Right cardiac atrium (tissue), 5 donors: ENCODE data around the gene ITPKC. TPM values are rescaled to one million over a fixed set of nuclear protein-coding genes. Genes with fewer than 3 reads are reported as not detected.
A peak's percentile ranks its signal among the peaks of the same experiment; 100 is the strongest.

Source experiments
- ATAC-seq, 2 donors: fragments of 200-7000 bp; cut with Tn5 transposase; one replicate each; pipeline versions ENCODE4 v1.8.0 to v1.9.1; 2020; ENCODE audit warnings: moderate library complexity in 2 of 2, mild to moderate bottlenecking in 1 of 2
- DNase-seq, 3 donors: peaks; one replicate each; pipeline ENCODE4 v3.0.0-alpha.2; 2020
- H3K27ac ChIP-seq: one replicate; pipeline ENCODE4 v1.5.1; 2013; ENCODE audit warnings: mild to moderate bottlenecking, low read length, control low read depth, moderate library complexity
- H3K27me3 ChIP-seq: one replicate; pipeline ENCODE4 v1.6.1; 2013; ENCODE audit not compliant: control insufficient read depth, insufficient read depth
- H3K4me1 ChIP-seq: one replicate; pipeline ENCODE4 v1.6.1; 2013; ENCODE audit warnings: low read length; ENCODE audit not compliant: control insufficient read depth, insufficient read depth
- H3K4me3 ChIP-seq: one replicate; pipeline ENCODE4 v1.5.1; 2013; ENCODE audit warnings: low read length, control low read depth
- H3K9me3 ChIP-seq: one replicate; pipeline ENCODE4 v1.6.1; 2013; ENCODE audit warnings: low read length; ENCODE audit not compliant: control insufficient read depth
- WGBS: extraction: QIAGEN DNeasy Blood & Tissue Kit; methylation state at CpG from one replicate; pipeline ENCODE4 v1.1.7; 2013; 5-methylcytosine and 5-hydroxymethylcytosine counted together
- intact Hi-C, 4 donors: fragments of 100-400 bp; cut with DNase I; formaldehyde crosslinking; loops; one replicate each; pipeline versions ENCODE4 v1.11.0 to v1.14.0; 2022 to 2023
- long read RNA-seq, 4 donors: library from polyadenylated mRNA; unstranded; transcript quantifications; one replicate each; pipeline ENCODE4 v2.0.0, GENCODE V29; 2020 to 2021
- polyA plus RNA-seq: library from polyadenylated mRNA; stranded (reverse); fragments of 200-250 nt; gene quantifications from one replicate; pipeline ENCODE4 v1.2.3, GENCODE V29; 2013
- total RNA-seq, 4 donors: library from RNA; stranded (reverse); fragmentation: NEBNext Ultra II Directional; extraction: Animal tissue kit (Norgen Biotek cat#: 25700); gene quantifications; one replicate each; pipeline ENCODE4 v1.2.1, GENCODE V29; 2021
- donor health status: healthy with polysubstance abuse.
- donor health status: DM: no; HTN: yes; CAD: no.
- donor health status: DM: no; HTN: no; CAD: no.
- donor health status: DM: no; HTN: yes; CAD: no; lungs with severe emphysema.
- donor health status: DM: yes; HTN: yes; CAD: no.

ITPKC gene
- total RNA-seq, result 10 to 100 TPM in 2 of 4 donors, 1 to 10 TPM in 2; 7.6 to 15.8 (median 10.8) TPM
- 13.4 TPM for polyA plus RNA-seq
- long read RNA-seq, donor 1, transcript ITPKC-201 (7 exons, 3,385 nt), result major isoform, 35 of 43 reads
- long read RNA-seq, donor 1, partial matches to known transcripts, result 3 of 43 reads
- long read RNA-seq, donor 1, other reads (novel, unspliced or antisense), result 5 of 43 reads
- long read RNA-seq, donor 2, transcript ITPKC-201 (7 exons, 3,385 nt), result major isoform, 23 of 32 reads
- long read RNA-seq, donor 2, partial matches to known transcripts, result 2 of 32 reads
- long read RNA-seq, donor 2, other reads (novel, unspliced or antisense), result 7 of 32 reads
- long read RNA-seq, donor 3, transcript ITPKC-201 (7 exons, 3,385 nt), result major isoform, 37 of 45 reads
- long read RNA-seq, donor 3, partial matches to known transcripts, result 3 of 45 reads
- long read RNA-seq, donor 3, other reads (novel, unspliced or antisense), result 5 of 45 reads
- long read RNA-seq, donor 4, transcript ITPKC-201 (7 exons, 3,385 nt), result major isoform, 17 of 23 reads
- long read RNA-seq, donor 4, partial matches to known transcripts, result 1 of 23 reads
- long read RNA-seq, donor 4, other reads (novel, unspliced or antisense), result 5 of 23 reads

DNA sequence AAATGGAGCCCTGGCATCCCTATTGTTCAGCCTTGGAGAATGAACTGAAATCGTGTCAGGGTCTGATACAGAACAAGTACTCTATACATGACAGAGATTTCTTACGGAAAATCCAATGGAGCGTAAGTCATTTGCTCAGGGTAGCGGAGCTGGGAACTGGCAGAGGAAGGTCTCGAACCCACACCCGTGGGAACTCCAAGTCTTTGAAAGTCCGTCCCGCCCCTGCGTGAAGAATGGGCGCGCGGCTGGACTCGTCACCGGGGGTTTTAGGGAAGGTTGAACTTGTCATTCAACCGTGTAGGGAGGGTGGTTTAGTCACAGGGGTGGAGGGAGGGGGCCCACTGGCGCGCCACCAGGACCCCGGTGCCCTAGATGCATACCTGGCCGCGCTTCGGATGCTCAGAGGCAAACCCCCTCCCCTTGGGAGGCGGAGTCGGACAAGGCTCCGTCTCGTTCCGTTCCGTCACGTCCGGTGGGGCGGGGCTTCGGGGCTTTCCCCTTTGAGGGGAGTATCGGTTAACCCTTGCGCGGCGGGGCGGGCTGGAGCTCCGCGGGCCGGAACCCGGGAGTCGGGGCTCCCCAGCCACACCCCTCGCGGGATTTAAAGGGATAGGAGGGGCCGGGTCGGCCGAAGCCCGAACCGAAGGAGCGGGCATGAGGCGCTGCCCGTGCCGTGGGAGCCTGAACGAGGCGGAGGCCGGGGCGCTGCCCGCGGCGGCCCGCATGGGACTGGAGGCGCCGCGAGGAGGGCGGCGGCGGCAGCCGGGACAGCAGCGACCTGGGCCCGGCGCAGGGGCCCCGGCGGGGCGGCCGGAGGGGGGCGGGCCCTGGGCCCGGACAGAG lies at the start of gene ITPKC, which contains the start of gene COQ8B:
ITPKC (plus strand) TSS at position 631 of the 843 bp plus-strand sequence; CDS start at position 655, 24 bp downstream.
COQ8B (minus strand) TSS at position 405 of the 843 bp plus-strand sequence. CDS start 2,254 bp downstream, outside the sequence.
- Histone ChIP-seq H3K4me3 (peak within 1 kb of the TSS; percentile 89), H3K27ac (peak within 1 kb of the TSS; percentile 100), H3K9me3 (no peaks in the 10 kb centered on the region), H3K27me3 (no peaks in the 10 kb centered on the region), H3K4me1 (peaks cover 10% of the 10 kb centered on the region)
- WGBS, result under 1% methylated on average over 76 of the region's 76 CpGs
- ATAC-seq (peak; percentile 75 to 80), DNase-seq (peak; percentile 100)
- intact Hi-C loops, result loop anchor here in 1 of 4 donors (10.0 kb wide), 1 partner anchor 52 kb away; no protein-coding TSS in a partner anchor

DNA sequence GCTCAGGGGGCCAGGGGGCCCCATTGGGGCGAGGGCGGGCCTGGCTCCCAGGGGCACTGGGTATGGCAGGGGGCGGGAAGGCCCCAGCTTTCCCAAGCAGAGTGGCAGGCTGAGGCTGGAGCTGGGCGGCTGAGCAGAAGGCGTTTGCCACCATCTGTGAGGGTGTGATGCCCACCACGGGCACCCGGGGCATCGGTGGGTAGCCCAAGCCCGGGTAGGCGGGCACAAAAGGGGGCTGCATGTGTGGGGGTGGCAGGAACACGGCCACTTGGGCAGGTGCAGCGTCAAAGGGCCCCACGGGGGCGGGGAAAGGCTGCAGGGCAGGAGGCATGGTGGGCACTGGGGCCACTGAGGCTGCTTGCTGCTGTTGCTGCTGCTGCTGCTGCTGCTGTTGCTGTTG lies 49.3 kb upstream of the ITPKC start:
- 95% methylated on average over 14 of the region's 14 CpGs for WGBS
- intact Hi-C loops, result loop anchor here in 1 of 4 donors (10.0 kb wide), 1 partner anchor 47 kb away; the partner anchor contains the start of genes COQ8B and ITPKC
- peaks cover 3% of the 10 kb centered on the region for H3K4me1 ChIP-seq
- ATAC-seq (no peak), DNase-seq (peak in 1 of 3 donors; percentile 58)
- no peaks in the 10 kb centered on the region for H3K27me3 ChIP-seq
- no peak overlapping the region for H3K4me3 ChIP-seq
- no peak overlapping the region for H3K27ac ChIP-seq
- no peaks in the 10 kb centered on the region for H3K9me3 ChIP-seq

DNA sequence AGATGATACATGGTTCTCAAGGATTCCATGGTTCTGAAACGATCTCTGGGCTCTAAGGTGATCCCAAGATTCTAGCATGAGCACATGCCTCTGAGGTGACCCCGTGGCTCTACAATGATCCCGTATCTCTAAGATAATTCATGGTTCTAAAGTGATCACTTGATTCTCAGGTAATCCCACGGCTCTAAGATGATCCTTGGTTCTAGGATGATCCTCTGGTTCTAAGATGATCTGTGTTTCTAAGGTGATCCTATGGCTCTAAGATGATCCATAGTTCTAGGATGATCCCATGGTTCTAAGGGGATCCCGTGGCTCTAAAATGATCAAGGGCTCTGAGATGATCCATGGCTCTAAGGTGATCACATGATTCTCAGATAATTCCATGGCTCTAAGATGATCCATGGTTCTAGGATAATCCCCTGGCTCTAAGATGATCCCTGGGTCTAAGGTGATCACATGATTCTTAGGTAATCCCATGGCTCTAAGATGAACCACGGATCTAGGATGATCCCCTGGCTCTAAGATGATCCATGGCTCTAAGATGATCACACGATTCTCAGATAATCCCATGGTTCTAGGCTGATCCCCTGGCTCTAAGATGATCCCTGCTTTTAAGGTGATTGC lies 47.8 kb upstream of the ITPKC start:
- Histone ChIP-seq H3K27me3 (no peaks in the 10 kb centered on the region), H3K4me3 (no peak overlapping the region), H3K27ac (no peak overlapping the region), H3K4me1 (no peaks in the 10 kb centered on the region), H3K9me3 (no peaks in the 10 kb centered on the region)
- 96% methylated on average over 7 of the region's 7 CpGs for WGBS
- intact Hi-C loops, result loop anchor here in 1 of 4 donors (10.0 kb wide), 1 partner anchor 46 kb away; the partner anchor contains the start of genes COQ8B and ITPKC
- ATAC-seq (no peak), DNase-seq (no peak)

DNA sequence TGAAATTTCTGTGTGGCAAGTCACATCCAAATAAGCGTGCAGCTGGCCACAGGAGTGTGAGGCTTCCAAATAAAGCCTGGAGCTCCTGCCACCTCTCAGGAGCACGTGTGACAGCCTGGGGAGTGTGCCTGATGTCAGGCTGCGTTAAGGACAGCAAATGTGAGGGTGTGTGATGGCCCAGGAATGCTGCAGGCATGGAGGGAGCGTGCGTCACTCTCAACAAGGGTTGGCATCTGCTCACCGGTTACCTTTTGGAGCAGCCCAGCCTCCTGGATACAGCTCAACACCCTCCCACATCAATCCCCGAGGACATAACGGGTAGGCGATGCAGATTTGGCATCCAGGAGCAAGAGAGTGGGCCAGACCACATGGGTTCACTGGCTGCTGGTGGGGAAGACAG lies 45.5 kb upstream of the ITPKC start:
- no peak overlapping the region for H3K4me3 ChIP-seq
- H3K27ac ChIP-seq, result peak overlapping the region; percentile 2
- WGBS, result 55% methylated on average over 9 of the region's 9 CpGs
- H3K4me1 ChIP-seq, result no peaks in the 10 kb centered on the region
- ATAC-seq, result peak; percentile 45 to 84
- no peaks in the 10 kb centered on the region for H3K27me3 ChIP-seq
- H3K9me3 ChIP-seq, result no peaks in the 10 kb centered on the region
- intact Hi-C loops, result no loop called here
- DNase-seq, result peak in 2 of 3 donors; percentile 53 to 59

DNA sequence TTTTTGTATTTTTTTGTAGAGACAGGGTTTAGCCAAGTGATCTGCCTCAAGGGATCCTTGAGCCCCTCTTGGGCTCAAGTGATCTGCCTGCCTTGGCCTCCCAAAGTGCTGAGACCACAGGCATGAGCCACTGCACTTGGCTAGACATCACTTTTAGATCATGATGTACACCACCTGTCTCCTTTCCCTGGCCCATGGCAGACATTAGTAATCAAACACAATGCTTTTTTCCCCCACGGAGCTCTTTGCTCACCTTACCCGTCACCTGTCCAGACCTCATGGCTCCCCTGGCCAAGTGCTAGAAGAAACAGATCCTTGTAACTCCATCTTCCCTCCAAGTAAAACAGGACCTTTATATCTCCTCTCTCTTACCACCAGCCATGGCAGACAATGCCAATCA lies 44.9 kb upstream of the ITPKC start:
- Histone ChIP-seq H3K9me3 (no peaks in the 10 kb centered on the region), H3K4me3 (no peak overlapping the region), H3K27me3 (no peaks in the 10 kb centered on the region), H3K27ac (no peak overlapping the region), H3K4me1 (no peaks in the 10 kb centered on the region)
- ATAC-seq, result no peak
- DNase-seq, result no peak
- WGBS, result 94% methylated on average over 2 of the region's 2 CpGs
- intact Hi-C loops, result no loop called here

DNA sequence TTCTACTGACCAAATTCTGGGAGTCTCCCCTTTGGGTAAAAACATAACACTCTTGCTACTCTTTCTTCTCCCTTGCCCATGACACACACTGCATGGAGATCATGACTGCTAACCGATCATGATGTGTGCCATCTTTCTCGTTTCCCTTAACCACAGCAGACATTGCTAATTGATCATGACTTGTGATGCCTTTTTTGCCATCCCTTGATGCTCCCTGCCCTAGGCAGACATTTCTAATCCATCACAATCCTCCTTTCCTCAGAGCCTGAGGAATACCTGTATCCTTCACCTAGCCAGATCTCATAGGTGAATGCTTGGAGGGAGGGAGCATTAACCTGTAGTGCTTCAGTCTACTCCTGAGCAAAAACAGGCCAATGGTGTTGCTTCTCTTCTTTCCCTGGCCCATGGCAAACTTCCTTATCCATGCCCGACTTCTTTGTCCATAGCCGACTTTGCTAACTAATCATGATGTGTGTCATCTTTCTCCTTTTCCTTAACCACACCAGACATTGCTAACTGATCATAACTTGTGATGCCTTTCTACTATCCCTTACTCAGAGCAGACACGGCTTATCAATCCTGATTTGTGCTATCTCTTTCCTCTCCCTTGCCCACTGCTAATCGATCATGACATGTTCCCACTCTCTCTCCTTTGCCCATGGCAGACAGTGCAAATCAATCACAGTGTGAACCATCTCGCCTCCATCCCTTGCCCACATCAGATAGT lies 44.2 kb upstream of the ITPKC start:
- DNase-seq, result no peak
- Histone ChIP-seq H3K4me1 (no peaks in the 10 kb centered on the region), H3K9me3 (no peaks in the 10 kb centered on the region), H3K4me3 (no peak overlapping the region), H3K27me3 (no peaks in the 10 kb centered on the region), H3K27ac (no peak overlapping the region)
- ATAC-seq, result no peak
- intact Hi-C loops, result no loop called here
- 93% methylated on average over 7 of the region's 7 CpGs for WGBS

DNA sequence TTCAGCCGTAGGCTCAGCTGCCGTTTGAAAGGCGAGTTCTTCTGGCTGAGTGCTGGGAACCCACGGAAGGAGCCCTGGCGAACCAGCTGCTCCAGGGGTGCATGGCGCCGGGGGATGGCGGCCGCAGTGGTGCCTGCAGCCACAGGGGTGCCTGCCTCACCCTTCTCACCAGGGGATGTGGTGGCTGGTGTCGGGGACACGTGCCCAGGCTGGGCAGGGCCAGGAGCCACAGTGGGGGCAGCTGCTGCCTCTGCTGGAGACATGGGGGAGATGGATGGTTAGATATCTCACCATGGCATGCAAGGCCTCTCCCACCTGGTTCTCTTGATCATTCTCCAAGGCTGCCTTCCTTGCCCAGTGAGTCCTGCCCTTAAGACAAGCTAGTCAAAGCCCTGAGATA lies 43.5 kb upstream of the ITPKC start:
- Histone ChIP-seq H3K4me3 (no peak overlapping the region), H3K27me3 (no peaks in the 10 kb centered on the region), H3K27ac (no peak overlapping the region), H3K9me3 (no peaks in the 10 kb centered on the region), H3K4me1 (no peaks in the 10 kb centered on the region)
- ATAC-seq (no peak), DNase-seq (no peak)
- WGBS, result 96% methylated on average over 11 of the region's 11 CpGs
- intact Hi-C loops, result no loop called here

DNA sequence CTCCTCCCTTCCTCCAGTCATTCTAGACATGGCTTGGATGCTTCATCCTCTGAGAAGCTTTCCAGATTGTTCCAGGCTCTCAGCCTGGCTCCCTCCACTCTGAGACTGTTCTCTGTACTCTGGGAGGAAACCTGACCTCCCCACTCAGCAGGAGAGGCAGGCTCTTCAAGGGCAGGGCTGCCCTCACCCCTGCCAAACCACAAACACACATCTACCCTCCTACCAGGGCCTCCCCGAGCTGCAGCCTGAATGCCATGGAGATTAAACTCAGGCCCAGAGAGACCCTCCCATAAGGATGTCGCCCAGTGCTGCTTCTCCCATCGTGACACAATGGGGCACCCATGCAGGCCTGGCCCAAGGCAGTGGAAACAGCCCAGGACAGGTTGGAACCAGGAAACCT lies 42.6 kb upstream of the ITPKC start:
- no peaks in the 10 kb centered on the region for H3K9me3 ChIP-seq
- no peaks in the 10 kb centered on the region for H3K4me1 ChIP-seq
- H3K27ac ChIP-seq, result no peak overlapping the region
- intact Hi-C loops, result no loop called here
- ATAC-seq (peak in 1 of 2 donors; percentile 6), DNase-seq (no peak)
- H3K4me3 ChIP-seq, result no peak overlapping the region
- no peaks in the 10 kb centered on the region for H3K27me3 ChIP-seq
- 81% methylated on average over 3 of the region's 3 CpGs for WGBS

DNA sequence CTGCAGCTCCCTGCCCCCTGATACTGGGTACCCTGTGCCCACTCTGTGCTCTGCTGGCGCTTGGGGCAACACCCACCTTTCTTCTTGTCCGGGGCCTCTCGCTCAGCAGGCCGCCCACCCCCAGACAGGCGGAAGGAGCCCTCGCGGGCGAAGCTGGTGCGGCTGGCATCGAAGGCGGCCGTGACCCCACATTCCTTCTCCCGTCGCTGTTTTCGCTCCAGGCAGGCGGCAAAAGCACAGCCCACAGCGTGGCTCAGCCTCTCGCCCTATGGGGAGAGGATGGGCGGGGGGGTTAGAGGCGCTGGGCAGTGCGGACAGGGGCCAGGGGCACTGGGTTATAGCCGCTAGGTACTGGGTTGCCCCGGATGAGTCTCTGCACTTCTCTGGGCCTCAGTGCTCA lies 39.8 kb upstream of the ITPKC start:
- ATAC-seq (no peak), DNase-seq (no peak)
- Histone ChIP-seq H3K4me1 (no peaks in the 10 kb centered on the region), H3K27me3 (no peaks in the 10 kb centered on the region), H3K9me3 (no peaks in the 10 kb centered on the region), H3K27ac (no peak overlapping the region), H3K4me3 (no peak overlapping the region)
- 94% methylated on average over 23 of the region's 23 CpGs for WGBS
- intact Hi-C loops, result no loop called here

DNA sequence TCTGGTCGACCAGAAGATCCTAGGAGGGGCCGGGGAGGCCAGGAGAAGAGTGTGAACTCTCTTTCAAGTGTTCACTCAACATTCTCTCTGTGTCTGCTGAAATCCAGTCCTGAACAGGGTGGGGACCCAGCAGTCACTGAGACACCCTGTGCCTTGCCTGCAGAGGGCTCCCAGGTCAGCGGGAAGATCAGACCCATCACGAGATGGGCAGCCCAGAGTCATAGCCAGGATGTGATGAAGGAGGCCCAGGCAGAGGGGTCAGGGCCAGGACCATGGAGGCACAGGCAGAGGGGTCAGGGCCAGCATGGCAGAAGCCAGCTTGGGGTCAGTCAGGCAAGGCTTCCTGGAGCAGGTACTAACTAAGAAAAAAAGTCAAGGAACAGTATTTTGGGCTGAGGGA lies 35.9 kb upstream of the ITPKC start:
- ATAC-seq (no peak), DNase-seq (no peak)
- no peaks in the 10 kb centered on the region for H3K27me3 ChIP-seq
- 83% methylated on average over 4 of the region's 4 CpGs for WGBS
- H3K4me1 ChIP-seq, result no peaks in the 10 kb centered on the region
- no peak overlapping the region for H3K4me3 ChIP-seq
- no peaks in the 10 kb centered on the region for H3K9me3 ChIP-seq
- intact Hi-C loops, result no loop called here
- no peak overlapping the region for H3K27ac ChIP-seq
